A673 (cell line): ENCODE measurements around the gene ST13.

Experiments
- CTCF ChIP-seq: fragments of 300-800, 200-600 bp; sonication (generic); conservative IDR thresholded peaks from 2 replicates; pipeline ENCODE4 v1.5.1; 2017; ENCODE audit warnings: low read depth, mild to moderate bottlenecking, antibody characterized with exemption, low read length, moderate library complexity, mixed read lengths
- EZH2 ChIP-seq: fragments of 200-600 bp; sonication (generic); IDR thresholded peaks from 2 replicates; pipeline ENCODE4 v1.6.1; 2017; ENCODE audit warnings: borderline replicate concordance, low read depth, mild to moderate bottlenecking, mixed read lengths, antibody characterized with exemption, low read length; ENCODE audit not compliant: poor library complexity, severe bottlenecking

GRCh38 chr22:40894417-40894816 is 38.0 kb upstream of the ST13 start:
- TF ChIP-seq CTCF (no peak), EZH2 (no peak)
